ENCODE results near the gene ULK1. TPM values are rescaled to one million over a fixed set of nuclear protein-coding genes. Genes with fewer than 3 reads are reported as not detected.

Gene ULK1
- total RNA-seq, 1 donor from 2014 or later: 4.9 TPM

GRCh38 chr12:131919366-131920156 lies 25.1 kb downstream of the ULK1 start:
- no peaks in the 10 kb centered on the region for H3K4me1 ChIP-seq
- Mint-ChIP-seq H3K4me1 (no peaks in the 10 kb centered on the region), H3K27me3 (ENCODE audit: insufficient read depth, low read depth) (no peaks in the 10 kb centered on the region), H3K27ac (no peak overlapping the region), H3K9me3 (no peaks in the 10 kb centered on the region), H3K4me3 (no peak overlapping the region), H3K36me3 (peaks cover 2% of the 10 kb centered on the region)
- no peak overlapping the region for H3K4me2 ChIP-seq
- H3K27me3 ChIP-seq: no peaks in the 10 kb centered on the region
- H3K36me3 ChIP-seq: no peaks in the 10 kb centered on the region
- DNase-seq (ENCODE audit: low spot score): no peak
- no peaks in the 10 kb centered on the region for H3K9me3 ChIP-seq (ENCODE audit: low read depth)
- no peaks in the 10 kb centered on the region for H3F3A ChIP-seq (ENCODE audit: low read depth)
- no peaks in the 10 kb centered on the region for H4K20me1 ChIP-seq (ENCODE audit: low read depth)
- H2AFZ ChIP-seq (replicated peaks): no peak overlapping the region
- H3K9ac ChIP-seq: no peak overlapping the region
- H3K4me3 ChIP-seq: no peak overlapping the region
- H3K27ac ChIP-seq: no peak overlapping the region
- TF ChIP-seq CTCF (IDR thresholded peaks at IDR 0.05): no peak
- no peak for TF ChIP-seq EZH2 (IDR thresholded peaks at IDR 0.05)
- TF ChIP-seq EZH2phosphoT487 (IDR thresholded peaks at IDR 0.05): no peak
- H3K79me2 ChIP-seq (ENCODE audit: low read depth): no peaks in the 10 kb centered on the region

- H3K36me3 Mint-ChIP-seq: peaks cover 2% of the 10 kb centered on the region
- no peaks in the 10 kb centered on the region for H3K4me1 Mint-ChIP-seq
- no peak overlapping the region for H3K4me3 ChIP-seq
These were observed 25.7 kb downstream of the ULK1 start for GRCh38 chr12:131920157-131920508.

GRCh38 chr12:131920902-131921840 lies 26.7 kb downstream of the ULK1 start:
- Mint-ChIP-seq H3K36me3 (peaks cover 2% of the 10 kb centered on the region), H3K4me3 (no peak overlapping the region), H3K27me3 (ENCODE audit: insufficient read depth, low read depth) (no peaks in the 10 kb centered on the region), H3K9me3 (no peaks in the 10 kb centered on the region), H3K4me1 (no peaks in the 10 kb centered on the region), H3K27ac (no peak overlapping the region)
- Histone ChIP-seq H3K9me3 (ENCODE audit: low read depth) (no peaks in the 10 kb centered on the region), H3K79me2 (ENCODE audit: low read depth) (no peaks in the 10 kb centered on the region), H3K9ac (no peak overlapping the region), H3F3A (ENCODE audit: low read depth) (no peaks in the 10 kb centered on the region), H3K36me3 (no peaks in the 10 kb centered on the region), H3K27ac (no peak overlapping the region), H3K27me3 (no peaks in the 10 kb centered on the region), H4K20me1 (ENCODE audit: low read depth) (no peaks in the 10 kb centered on the region), H3K4me2 (no peak overlapping the region), H3K4me3 (no peak overlapping the region), H2AFZ (replicated peaks) (no peak overlapping the region), H3K4me1 (no peaks in the 10 kb centered on the region)
- DNase-seq (ENCODE audit: low spot score): no peak
- TF ChIP-seq EZH2phosphoT487 (IDR thresholded peaks at IDR 0.05): no peak
- no peak for TF ChIP-seq EZH2 (IDR thresholded peaks at IDR 0.05)
- no peak for TF ChIP-seq CTCF (IDR thresholded peaks at IDR 0.05)

More at GRCh38 chr12:131920157-131920508, 25.7 kb downstream of the ULK1 start:
- no peaks in the 10 kb centered on the region for H4K20me1 ChIP-seq (ENCODE audit: low read depth)
- H3K36me3 ChIP-seq: no peaks in the 10 kb centered on the region
- no peaks in the 10 kb centered on the region for H3K9me3 ChIP-seq (ENCODE audit: low read depth)
- Mint-ChIP-seq H3K27ac (no peak overlapping the region), H3K9me3 (no peaks in the 10 kb centered on the region), H3K27me3 (ENCODE audit: insufficient read depth, low read depth) (no peaks in the 10 kb centered on the region), H3K4me3 (no peak overlapping the region)
- no peak overlapping the region for H3K9ac ChIP-seq
- H3K79me2 ChIP-seq (ENCODE audit: low read depth): no peaks in the 10 kb centered on the region
- H3K4me1 ChIP-seq: no peaks in the 10 kb centered on the region
- no peaks in the 10 kb centered on the region for H3K27me3 ChIP-seq
- DNase-seq (ENCODE audit: low spot score): no peak
- H3K27ac ChIP-seq: no peak overlapping the region
- no peak overlapping the region for H3K4me2 ChIP-seq
- no peak overlapping the region for H2AFZ ChIP-seq (replicated peaks)
- no peaks in the 10 kb centered on the region for H3F3A ChIP-seq (ENCODE audit: low read depth)
- TF ChIP-seq EZH2 (IDR thresholded peaks at IDR 0.05) (no peak), CTCF (IDR thresholded peaks at IDR 0.05) (no peak), EZH2phosphoT487 (IDR thresholded peaks at IDR 0.05) (no peak)
